ENCODE results near the gene HOXB2. TPM values are rescaled to one million over a fixed set of nuclear protein-coding genes. Genes with fewer than 3 reads are reported as not detected.

The HOXB2 gene
- total RNA-seq, 1 experiment from 2014 or later: not detected

- peaks cover 0 to 2% (median 0%) of the 10 kb centered on the region in 3 experiments; a peak in 1 of 7 replicates for H3K36me3 Mint-ChIP-seq (ENCODE audit: insufficient read depth in 1 of 3, low read depth in 3 of 3)
- no peak overlapping the region for H2BK20ac ChIP-seq (ENCODE audit: low read depth, low read length, poor library complexity, severe bottlenecking)
- no peak overlapping the region for H2BK15ac ChIP-seq (ENCODE audit: low read depth, low read length)
- no peaks in the 10 kb centered on the region for H3K9me3 ChIP-seq (ENCODE audit: control insufficient read depth, low read depth, low read length)
- no peak overlapping the region for H3K4me2 ChIP-seq (ENCODE audit: insufficient read depth, insufficient read length, low read length)
- H3K23me2 ChIP-seq (ENCODE audit: insufficient read length, low read depth, low read length, poor library complexity, severe bottlenecking): no peaks in the 10 kb centered on the region
- no peak overlapping the region for H4K5ac ChIP-seq (ENCODE audit: insufficient read length, low read depth, low read length)
- no peak for DNase-seq
- H3K14ac ChIP-seq (ENCODE audit: insufficient read depth, low read length): no peak overlapping the region
- WGBS (ENCODE audit: extremely low coverage, insufficient read length, low lambda C conversion rate): no CpG with 5 or more reads among the region's 7 CpGs
- H3K79me1 ChIP-seq (ENCODE audit: insufficient read depth, low read depth, low read length, poor library complexity, severe bottlenecking): no peaks in the 10 kb centered on the region
- no peak for TF ChIP-seq CTCF (conservative IDR thresholded peaks at IDR 0.05)
- peaks cover 96% of the 10 kb centered on the region for H3K27me3 ChIP-seq (ENCODE audit: insufficient read depth, low read length)
- peaks cover 99% of the 10 kb centered on the region for H3K27me3 Mint-ChIP-seq (ENCODE audit: low read depth)
- H4K8ac ChIP-seq (replicated peaks; ENCODE audit: insufficient read length, low read depth, low read length): no peak overlapping the region
- H3K4ac ChIP-seq (ENCODE audit: low read depth, low read length): no peak overlapping the region
- H2AFZ ChIP-seq (ENCODE audit: low read length): no peak overlapping the region
- peaks cover 9% of the 10 kb centered on the region in 2 experiments; a peak in 4 of 5 replicates for H3K9me3 Mint-ChIP-seq
- H3K27ac Mint-ChIP-seq: no peak overlapping the region
- no peak overlapping the region for H3K27ac ChIP-seq (ENCODE audit: insufficient read length, low read depth, low read length)
- H3K4me3 Mint-ChIP-seq: no peak overlapping the region
- no peaks in the 10 kb centered on the region for H3K79me2 ChIP-seq (ENCODE audit: insufficient read depth, low read length)
- no peak overlapping the region for H3T11ph ChIP-seq (ENCODE audit: low read length)
- H4K91ac ChIP-seq (ENCODE audit: insufficient read length, low read depth, low read length): no peak overlapping the region
- no peak overlapping the region for H2BK12ac ChIP-seq (ENCODE audit: insufficient read length, low read depth, low read length)
- no peak overlapping the region for H2BK5ac ChIP-seq (ENCODE audit: insufficient read length, low read length)
- peaks cover 3% of the 10 kb centered on the region for H4K20me1 ChIP-seq (ENCODE audit: control insufficient read depth, insufficient read depth, insufficient read length)
- no peak overlapping the region for H3K23ac ChIP-seq (ENCODE audit: insufficient read length, low read depth, low read length)
- H2AK5ac ChIP-seq (ENCODE audit: insufficient read length, low read length): no peak overlapping the region
- H3K4me1 Mint-ChIP-seq: peaks cover 8 to 24% of the 10 kb centered on the region in 2 experiments
- H3K4me1 ChIP-seq (ENCODE audit: insufficient read depth, low read length): no peaks in the 10 kb centered on the region
- no peak overlapping the region for H3K18ac ChIP-seq (ENCODE audit: insufficient read length, low read depth, low read length)
- no peak overlapping the region for H3K9ac ChIP-seq (ENCODE audit: extremely low read depth, insufficient read length, low read length)
- H2BK120ac ChIP-seq (ENCODE audit: low read depth, low read length, poor library complexity, severe bottlenecking): no peak overlapping the region
- no peak overlapping the region for H3K56ac ChIP-seq (ENCODE audit: insufficient read length, low read depth, low read length)
Measured at GRCh38 chr17:48556576-48557401, 11.9 kb upstream of the HOXB2 start.
